SU-DHL-6 (cell line): ENCODE data around the gene GNS.

ENCODE experiments used
- H2AFZ ChIP-seq: fragments of 200-600 bp; sonication (generic); 2 replicates; pipeline ENCODE4 v1.6.1; 2014; ENCODE audit warnings: low read depth, mild to moderate bottlenecking, moderate library complexity, mixed read lengths, antibody characterized with exemption, low read length; ENCODE audit not compliant: severe bottlenecking
- H3F3A ChIP-seq: fragments of 200-600 bp; shearing (Covaris generic); 2 replicates; pipeline ENCODE4 v1.6.0; 2016; ENCODE audit warnings: antibody characterized with exemption, mild to moderate bottlenecking; ENCODE audit not compliant: insufficient read depth
- H3K27ac ChIP-seq: fragments of 200-600 bp; sonication (generic); 2 replicates; pipeline ENCODE4 v1.5.1; 2016; ENCODE audit warnings: low read depth, mild to moderate bottlenecking, low read length, moderate library complexity, mixed read lengths
- H3K27me3 ChIP-seq: fragments of 200-600 bp; sonication (generic), shearing (Covaris generic); 2 replicates; pipeline ENCODE4 v1.6.0; 2014; ENCODE audit warnings: mild to moderate bottlenecking, low read length
- H3K36me3 ChIP-seq: fragments of 200-600 bp; sonication (generic); 2 replicates; pipeline ENCODE4 v1.6.1; 2014; ENCODE audit warnings: mild to moderate bottlenecking, low read length, mixed read lengths
- H3K4me2 ChIP-seq: fragments of 300-600, 200-600 bp; shearing (Covaris generic), sonication (generic); 2 replicates; pipeline ENCODE4 v1.6.0; 2014; ENCODE audit warnings: low read length, low read depth, mild to moderate bottlenecking; ENCODE audit not compliant: poor library complexity, severe bottlenecking
- H3K4me3 ChIP-seq: fragments of 200-600 bp; sonication (generic); 2 replicates; pipeline ENCODE4 v1.5.1; 2014; ENCODE audit warnings: antibody characterized with exemption, low read length, mild to moderate bottlenecking, mixed read lengths; ENCODE audit not compliant: insufficient read depth, poor library complexity, severe bottlenecking
- H3K79me2 ChIP-seq: fragments of 200-600 bp; sonication (generic); 2 replicates; pipeline ENCODE4 v1.6.1; 2014; ENCODE audit warnings: mild to moderate bottlenecking, low read length, moderate library complexity; ENCODE audit not compliant: insufficient read depth
- H3K9ac ChIP-seq: fragments of 200-600 bp; sonication (generic); 2 replicates; pipeline ENCODE4 v1.7.0; 2014; ENCODE audit warnings: mild to moderate bottlenecking, low read length
- H3K9me2 ChIP-seq: fragments of 200-600 bp; sonication (generic); replicated peaks from 2 replicates; pipeline ENCODE4 v1.6.1; 2014; ENCODE audit warnings: low read length; ENCODE audit not compliant: insufficient read depth
- H3K9me3 ChIP-seq: fragments of 200-600 bp; sonication (generic); 2 replicates; pipeline ENCODE4 v1.6.1; 2014; ENCODE audit warnings: low read length, mixed read lengths; ENCODE audit not compliant: insufficient read depth
- H4K20me1 ChIP-seq: fragments of 200-600 bp; sonication (generic); 2 replicates; pipeline ENCODE4 v1.6.1; 2014; ENCODE audit warnings: low read depth, mild to moderate bottlenecking, antibody characterized with exemption, low read length, moderate library complexity, mixed read lengths
- EZH2phosphoT487 ChIP-seq: fragments of 200-600 bp; sonication (generic), shearing (Covaris generic); conservative IDR thresholded peaks from 2 replicates; pipeline ENCODE4 v1.6.1; 2018; ENCODE audit warnings: mild to moderate bottlenecking, antibody characterized with exemption, low read length, moderate library complexity, mixed read lengths
- TF ChIP-seq, protein P1 (sequence below): fragments of 200-600 bp; sonication (generic); IDR thresholded peaks from one replicate; pipeline ENCODE4 v1.5.1; 2017; ENCODE audit warnings: antibody characterized with exemption, mild to moderate bottlenecking, low read length, moderate library complexity; ENCODE audit not compliant: insufficient read depth, poor library complexity, severe bottlenecking

GNS gene

DNA sequence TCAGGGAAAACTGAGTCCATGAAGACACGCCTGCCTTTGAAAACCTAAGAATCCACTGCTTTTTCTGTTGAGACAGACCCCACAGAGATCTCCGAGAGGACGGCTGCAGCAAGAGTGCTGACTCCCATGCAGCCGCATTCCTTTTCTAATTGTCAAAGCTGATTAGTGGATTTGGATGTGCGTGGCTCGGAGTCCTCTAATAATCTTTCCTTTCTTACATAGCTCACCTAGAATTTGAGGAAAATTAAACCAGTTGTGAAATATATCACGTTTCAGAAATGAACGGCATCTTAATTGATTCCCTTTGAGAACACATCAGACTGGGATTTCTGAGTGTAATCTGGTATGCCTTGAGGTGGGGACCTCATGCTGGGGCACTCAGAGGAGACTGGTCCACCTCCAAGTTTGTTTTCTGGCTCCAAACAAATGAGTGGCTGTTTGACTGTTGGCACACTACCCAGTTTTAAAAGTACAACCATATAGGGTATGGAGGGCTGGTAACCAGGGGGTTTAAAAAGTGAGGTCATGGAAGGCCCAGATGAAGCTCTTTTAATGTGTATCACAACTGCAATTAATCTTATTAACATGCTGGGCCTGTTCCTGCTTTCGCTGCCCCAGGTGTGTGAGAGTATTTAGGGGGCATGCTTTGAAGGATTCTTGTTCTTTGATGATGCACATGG lies 85.6 kb downstream of the GNS start:
- Histone ChIP-seq H3K27me3 (no peaks in the 10 kb centered on the region), H2AFZ (no peak overlapping the region), H3K4me3 (no peak overlapping the region), H3K9me2 (no peaks in the 10 kb centered on the region), H3K27ac (no peak overlapping the region), H3K9me3 (no peaks in the 10 kb centered on the region), H3F3A (no peaks in the 10 kb centered on the region; the same call in 1 of the 2 replicates), H3K79me2 (peaks cover 59% of the 10 kb centered on the region), H4K20me1 (0 out of 2 replicates have a peak, but pooled peaks cover 3% of the 10 kb centered on the region), H3K36me3 (no peaks in the 10 kb centered on the region), H3K4me2 (no peak overlapping the region), H3K9ac (no peak overlapping the region)
- TF ChIP-seq, protein P1, sequence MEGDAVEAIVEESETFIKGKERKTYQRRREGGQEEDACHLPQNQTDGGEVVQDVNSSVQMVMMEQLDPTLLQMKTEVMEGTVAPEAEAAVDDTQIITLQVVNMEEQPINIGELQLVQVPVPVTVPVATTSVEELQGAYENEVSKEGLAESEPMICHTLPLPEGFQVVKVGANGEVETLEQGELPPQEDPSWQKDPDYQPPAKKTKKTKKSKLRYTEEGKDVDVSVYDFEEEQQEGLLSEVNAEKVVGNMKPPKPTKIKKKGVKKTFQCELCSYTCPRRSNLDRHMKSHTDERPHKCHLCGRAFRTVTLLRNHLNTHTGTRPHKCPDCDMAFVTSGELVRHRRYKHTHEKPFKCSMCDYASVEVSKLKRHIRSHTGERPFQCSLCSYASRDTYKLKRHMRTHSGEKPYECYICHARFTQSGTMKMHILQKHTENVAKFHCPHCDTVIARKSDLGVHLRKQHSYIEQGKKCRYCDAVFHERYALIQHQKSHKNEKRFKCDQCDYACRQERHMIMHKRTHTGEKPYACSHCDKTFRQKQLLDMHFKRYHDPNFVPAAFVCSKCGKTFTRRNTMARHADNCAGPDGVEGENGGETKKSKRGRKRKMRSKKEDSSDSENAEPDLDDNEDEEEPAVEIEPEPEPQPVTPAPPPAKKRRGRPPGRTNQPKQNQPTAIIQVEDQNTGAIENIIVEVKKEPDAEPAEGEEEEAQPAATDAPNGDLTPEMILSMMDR: no peak
- no peak for TF ChIP-seq EZH2phosphoT487

DNA sequence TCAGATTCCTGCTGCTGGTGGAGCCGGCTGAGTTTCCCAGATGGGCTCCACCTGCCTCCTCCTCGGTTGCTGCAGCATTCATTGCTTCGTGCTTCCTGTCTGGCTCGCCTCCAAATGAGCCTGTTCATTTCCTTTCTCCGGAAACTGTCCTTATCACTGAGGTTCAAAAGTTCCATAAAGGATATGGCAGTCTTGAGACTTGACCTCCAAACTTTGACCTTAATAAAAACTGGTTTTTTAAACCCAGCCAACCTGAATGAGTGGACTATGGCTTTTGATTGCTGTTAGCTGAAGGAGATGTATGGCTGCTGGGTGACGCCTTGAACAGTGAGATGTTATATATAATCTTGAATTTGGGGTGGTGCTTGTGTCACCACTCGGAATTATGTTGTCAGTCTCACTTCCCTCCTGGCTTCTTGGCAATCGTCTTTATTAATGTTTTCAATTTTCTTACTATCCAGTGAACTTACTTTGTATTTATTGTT lies 86.2 kb downstream of the GNS start:
- Histone ChIP-seq H3K4me2 (no peak overlapping the region), H3K9ac (no peak overlapping the region), H3K27me3 (no peaks in the 10 kb centered on the region), H2AFZ (no peak overlapping the region), H3F3A (no peaks in the 10 kb centered on the region; the same call in 1 of the 2 replicates), H3K36me3 (no peaks in the 10 kb centered on the region), H4K20me1 (0 out of 2 replicates have a peak, but pooled peaks cover 3% of the 10 kb centered on the region), H3K27ac (no peak overlapping the region), H3K9me2 (no peaks in the 10 kb centered on the region), H3K9me3 (no peaks in the 10 kb centered on the region), H3K4me3 (no peak overlapping the region), H3K79me2 (peaks cover 52% of the 10 kb centered on the region)
- TF ChIP-seq, protein P1: no peak
- TF ChIP-seq EZH2phosphoT487: no peak

DNA sequence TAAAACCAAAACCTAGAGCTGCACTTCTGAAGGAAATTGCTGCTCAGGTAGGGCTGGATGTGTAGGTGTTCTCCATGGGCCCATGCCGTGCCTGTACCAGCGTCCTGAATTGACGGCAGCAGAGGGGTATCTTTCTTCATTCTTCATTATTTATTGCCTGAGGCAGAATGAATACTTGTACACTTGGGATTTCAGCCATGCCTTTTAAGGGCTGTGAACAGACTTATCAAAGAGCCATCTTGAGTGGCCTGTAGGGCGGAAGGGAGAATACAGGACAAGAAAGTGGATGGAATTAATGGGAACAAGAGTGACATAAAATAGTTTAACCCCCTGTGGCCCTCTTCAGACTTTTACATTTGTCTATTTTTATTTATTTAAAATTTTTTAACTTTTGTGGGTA lies 87.5 kb downstream of the GNS start:
- Histone ChIP-seq H3K27ac (no peak overlapping the region), H3K9ac (no peak overlapping the region)

More for the DNA sequence above, 87.5 kb downstream of the GNS start:
- Histone ChIP-seq H3F3A (no peaks in the 10 kb centered on the region; the same call in 1 of the 2 replicates), H3K79me2 (peaks cover 54% of the 10 kb centered on the region), H3K27me3 (no peaks in the 10 kb centered on the region), H3K4me2 (no peak overlapping the region), H4K20me1 (peaks cover 3% of the 10 kb centered on the region; the same call in 1 of the 2 replicates), H3K9me2 (no peaks in the 10 kb centered on the region), H3K4me3 (no peak overlapping the region), H3K36me3 (no peaks in the 10 kb centered on the region), H3K9me3 (no peaks in the 10 kb centered on the region), H2AFZ (no peak overlapping the region)
- TF ChIP-seq, protein P1: no peak
- TF ChIP-seq EZH2phosphoT487: no peak
